DOHH2 (cell line): ENCODE results near the gene SREBF2.

Experiments
- CTCF ChIP-seq: fragments of 200-600 bp; sonication (generic); IDR thresholded peaks from one replicate; pipeline ENCODE4 v1.5.1; 2014; ENCODE audit warnings: antibody characterized with exemption, mild to moderate bottlenecking, low read depth, low read length; ENCODE audit not compliant: poor library complexity, severe bottlenecking
- EZH2phosphoT487 ChIP-seq: fragments of 200-600 bp; sonication (generic); IDR thresholded peaks from 2 replicates; pipeline ENCODE4 v1.6.1; 2017; ENCODE audit warnings: borderline replicate concordance, mild to moderate bottlenecking, antibody characterized with exemption, low read length, moderate library complexity, mixed read lengths

- no peak for TF ChIP-seq CTCF
- no peak for TF ChIP-seq EZH2phosphoT487
Observed at GRCh38 chr22:41841085-41841712, 8.3 kb downstream of the SREBF2 start.
